SW 1271 (cell line): Measurements from ENCODE around the gene MFAP4.

Source experiments
- DNase-seq, 2 experiments: peaks; one replicate each; lab custom pipeline; 2025; lab: John Stamatoyannopoulos, UW

MFAP4 gene, protein sequence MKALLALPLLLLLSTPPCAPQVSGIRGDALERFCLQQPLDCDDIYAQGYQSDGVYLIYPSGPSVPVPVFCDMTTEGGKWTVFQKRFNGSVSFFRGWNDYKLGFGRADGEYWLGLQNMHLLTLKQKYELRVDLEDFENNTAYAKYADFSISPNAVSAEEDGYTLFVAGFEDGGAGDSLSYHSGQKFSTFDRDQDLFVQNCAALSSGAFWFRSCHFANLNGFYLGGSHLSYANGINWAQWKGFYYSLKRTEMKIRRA

DNA sequence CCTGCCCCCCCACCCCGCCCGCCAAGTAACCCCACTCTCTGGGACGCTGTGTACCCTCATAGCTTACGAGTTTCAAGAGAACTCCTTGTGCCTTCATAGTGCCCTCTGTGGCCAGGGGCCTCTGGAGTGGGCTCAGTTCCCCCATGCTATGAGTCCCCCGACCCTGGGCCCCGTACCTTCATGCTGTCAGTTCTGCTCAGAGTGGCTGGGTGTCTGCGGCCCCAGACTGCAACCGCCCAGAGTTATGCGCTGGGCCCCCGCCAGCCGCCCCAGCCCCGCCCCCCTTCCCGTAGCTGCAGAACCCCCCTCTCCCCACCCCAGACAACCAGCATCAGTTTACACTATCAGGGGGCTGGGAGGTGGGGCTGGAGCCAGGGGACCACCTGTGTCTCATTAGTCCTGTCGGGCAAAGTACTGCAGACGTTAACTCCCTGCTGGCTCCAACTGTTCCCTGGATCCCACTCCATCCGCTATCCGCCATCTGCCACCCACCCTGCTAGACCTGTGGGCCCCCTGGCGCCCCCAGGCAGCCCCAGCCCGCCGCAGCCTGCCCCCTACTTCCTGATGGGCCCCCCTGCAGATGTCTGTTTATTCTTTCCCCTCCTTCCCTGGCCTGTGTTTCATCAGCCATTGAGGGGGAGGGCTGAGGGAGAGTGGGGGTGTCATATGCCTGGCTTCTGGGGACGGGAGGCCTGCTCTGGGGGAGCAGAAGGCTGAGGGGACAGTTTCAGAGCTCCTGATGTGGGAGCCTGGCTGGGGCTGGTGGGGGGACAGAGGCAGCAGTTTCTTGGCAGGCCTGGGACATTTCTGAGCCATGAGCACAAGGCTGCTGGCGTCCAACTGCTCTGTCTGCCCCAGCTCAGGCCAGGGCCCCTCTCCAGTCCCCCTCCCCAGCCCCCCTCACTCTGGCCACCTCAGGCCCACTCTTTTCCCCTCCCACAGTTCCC lies at the start of gene MFAP4:
Gene MFAP4, minus strand, starts transcription at position 217 of the 947 bp plus-strand sequence. Its CDS starts 35 bp downstream, at position 182.
- no peak for DNase-seq

GRCh38 chr17:19433727-19434340 lies 46.8 kb upstream of the MFAP4 start:
- DNase-seq = no peak

GRCh38 chr17:19433255-19433654 lies 46.3 kb upstream of the MFAP4 start:
- DNase-seq = no peak

DNA sequence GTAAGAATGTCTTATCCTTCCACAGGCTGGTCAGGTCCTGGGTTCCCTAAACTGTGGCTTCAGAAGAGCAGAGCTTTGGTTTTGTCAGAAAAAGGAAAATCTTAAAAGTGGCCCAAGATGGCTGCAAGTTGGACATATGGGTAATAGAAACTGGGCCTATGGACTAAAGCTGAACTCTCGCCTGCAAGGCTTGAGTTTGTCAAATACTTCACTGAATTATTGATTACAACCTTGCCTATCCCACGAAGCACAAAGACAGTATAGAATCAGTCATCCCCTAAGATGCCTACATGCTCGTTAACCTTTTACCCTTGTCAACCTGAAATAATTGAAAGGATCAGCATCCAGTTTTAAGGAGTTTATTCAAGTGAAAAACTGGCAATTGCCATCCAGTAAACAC lies 44.7 kb upstream of the MFAP4 start:
- DNase-seq = no peak

GRCh38 chr17:19426631-19427030 lies 39.6 kb upstream of the MFAP4 start:
- DNase-seq = no peak

- no peak for DNase-seq
Measured at GRCh38 chr17:19424934-19425868, 38.2 kb upstream of the MFAP4 start.

DNA sequence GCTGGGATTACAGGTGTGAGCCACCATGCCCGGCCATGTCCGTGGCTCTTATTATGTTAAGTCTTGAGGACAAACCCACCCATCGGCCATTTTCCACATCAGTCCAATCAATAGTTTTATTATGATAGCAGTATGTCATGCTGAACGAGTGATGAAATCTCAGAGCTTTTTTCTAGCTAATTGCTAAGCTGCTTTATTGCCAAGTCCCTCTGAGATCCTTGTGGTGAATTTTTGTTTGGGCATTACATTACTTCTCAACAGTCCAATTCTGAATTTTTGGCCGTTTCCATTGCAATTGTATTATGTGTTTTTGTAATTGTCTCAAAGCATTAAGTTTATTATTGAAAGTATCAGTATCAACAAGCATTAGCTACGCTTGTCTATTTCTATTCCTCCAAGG lies 34.9 kb upstream of the MFAP4 start:
- DNase-seq = no peak

- no peak for DNase-seq
Measured at GRCh38 chr17:19421219-19421618, 34.2 kb upstream of the MFAP4 start.

DNA sequence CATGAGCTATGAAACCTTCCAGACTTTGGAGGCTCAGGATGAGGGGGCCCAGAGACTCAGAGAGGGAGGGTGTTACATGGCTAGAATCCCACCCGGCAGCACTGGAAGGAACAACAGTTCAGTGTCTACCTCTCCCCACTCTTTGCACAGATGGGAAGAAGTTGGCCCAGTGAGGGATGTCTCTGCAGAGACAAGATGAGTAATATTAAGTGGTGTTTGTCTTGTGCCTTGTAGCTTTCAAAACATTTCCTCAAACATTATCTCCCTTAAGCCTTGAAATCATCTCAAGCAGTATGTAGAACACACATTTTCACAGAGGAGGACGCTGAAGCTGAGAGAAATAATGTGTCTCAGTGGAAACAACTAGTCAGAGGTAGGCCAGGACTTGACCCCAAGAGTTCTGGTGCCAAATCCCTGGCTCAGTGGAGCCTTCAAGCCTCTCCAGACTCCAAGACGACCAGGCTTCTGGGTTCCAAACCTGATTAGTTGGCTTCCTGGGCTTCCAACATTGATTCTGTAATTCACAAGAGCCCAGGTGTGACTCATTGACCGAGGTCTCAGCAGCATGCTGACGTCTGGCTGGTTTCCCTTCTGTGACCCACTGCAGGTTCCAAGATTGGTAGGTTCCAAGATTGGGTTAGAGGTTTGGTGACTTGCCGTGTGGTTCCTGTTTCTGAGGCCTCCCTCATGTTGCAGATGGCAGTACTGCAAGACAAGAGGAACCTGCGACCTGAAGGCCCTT lies 31.4 kb upstream of the MFAP4 start:
- no peak for DNase-seq

DNA sequence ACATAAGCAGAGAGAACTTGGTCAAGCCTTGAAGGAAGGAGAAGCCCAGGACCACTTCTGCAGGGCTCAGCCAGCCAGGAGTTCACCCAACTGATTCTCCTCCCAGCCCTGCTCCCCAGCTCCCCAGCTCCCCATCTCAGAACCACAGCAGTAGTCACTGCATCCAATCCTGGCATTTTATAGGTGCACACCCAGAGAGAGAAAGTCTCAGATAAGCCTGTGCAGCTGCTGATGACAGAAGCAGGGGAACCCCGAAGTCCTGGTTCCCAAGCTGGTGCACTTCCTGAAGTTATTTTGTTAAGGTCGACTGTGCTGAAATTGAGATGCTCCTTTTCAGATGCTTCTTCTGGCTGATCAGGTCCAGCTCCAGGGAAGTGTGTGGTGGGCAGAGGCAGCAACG lies 30.6 kb upstream of the MFAP4 start:
- DNase-seq = no peak

- DNase-seq = no peak
Measured at GRCh38 chr17:19415806-19416775, 29.1 kb upstream of the MFAP4 start.

DNA sequence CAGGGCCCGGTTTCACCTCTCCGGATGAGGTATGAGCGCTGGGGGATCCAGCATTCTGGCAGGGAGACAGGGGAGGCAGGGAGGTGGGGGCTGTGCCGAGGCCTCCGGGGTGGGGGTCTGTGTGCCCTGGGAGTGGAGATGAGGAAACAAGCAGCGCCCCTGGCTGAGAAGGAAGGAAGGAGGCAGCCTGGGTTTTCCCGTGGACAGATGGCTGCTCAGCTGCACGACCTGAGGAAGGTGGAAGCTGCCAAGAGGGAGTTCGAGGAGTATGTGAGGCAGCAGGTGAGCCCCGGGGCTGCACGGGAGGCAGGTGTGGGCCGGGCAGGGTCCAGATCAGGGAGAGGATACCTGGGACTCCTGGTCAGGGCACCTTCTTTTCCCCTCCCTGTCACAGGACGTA lies 28.3 kb upstream of the MFAP4 start:
- no peak for DNase-seq

GRCh38 chr17:19414396-19415280 lies 27.6 kb upstream of the MFAP4 start:
- no peak for DNase-seq

GRCh38 chr17:19413761-19414160 lies 26.8 kb upstream of the MFAP4 start:
- no peak for DNase-seq

- no peak for DNase-seq
Measured at GRCh38 chr17:19412984-19413383, 26.0 kb upstream of the MFAP4 start.

- no peak for DNase-seq
Measured at GRCh38 chr17:19412510-19412909, 25.5 kb upstream of the MFAP4 start.

GRCh38 chr17:19411631-19412030 lies 24.6 kb upstream of the MFAP4 start:
- DNase-seq = no peak

- no peak for DNase-seq
Measured at GRCh38 chr17:19410875-19411620, 24.1 kb upstream of the MFAP4 start, which contains the start of gene RNF112. Gene RNF112, plus strand, starts transcription at chr17:19411232. Its CDS starts 177 bp downstream, at chr17:19411409.
